ENCODE data around the gene HBE1.
"Not testable (repeated sequence)": the region's sequence is repeated elsewhere in the genome, so short reads cannot be mapped to it uniquely, and the experiment has no call there.

Gene HBE1

DNA sequence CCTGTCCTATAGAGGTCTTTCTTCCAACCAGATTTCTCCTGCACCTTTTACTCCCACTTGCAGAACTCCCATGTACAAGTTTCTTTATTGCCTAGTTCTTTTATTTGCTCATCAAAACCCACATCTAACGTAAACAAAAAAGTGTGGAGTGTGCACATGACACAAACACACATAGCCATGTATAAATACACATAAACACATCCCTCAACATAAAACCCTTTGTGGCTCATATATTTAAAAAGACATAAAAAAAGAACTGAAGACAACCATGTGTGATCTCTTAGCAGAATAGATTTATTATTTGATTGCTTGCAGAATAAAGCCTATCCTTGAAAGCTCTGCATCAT, 16.9 kb downstream of the HBE1 start:
- DNase-seq (ENCODE audit: low spot score): no peak

DNA sequence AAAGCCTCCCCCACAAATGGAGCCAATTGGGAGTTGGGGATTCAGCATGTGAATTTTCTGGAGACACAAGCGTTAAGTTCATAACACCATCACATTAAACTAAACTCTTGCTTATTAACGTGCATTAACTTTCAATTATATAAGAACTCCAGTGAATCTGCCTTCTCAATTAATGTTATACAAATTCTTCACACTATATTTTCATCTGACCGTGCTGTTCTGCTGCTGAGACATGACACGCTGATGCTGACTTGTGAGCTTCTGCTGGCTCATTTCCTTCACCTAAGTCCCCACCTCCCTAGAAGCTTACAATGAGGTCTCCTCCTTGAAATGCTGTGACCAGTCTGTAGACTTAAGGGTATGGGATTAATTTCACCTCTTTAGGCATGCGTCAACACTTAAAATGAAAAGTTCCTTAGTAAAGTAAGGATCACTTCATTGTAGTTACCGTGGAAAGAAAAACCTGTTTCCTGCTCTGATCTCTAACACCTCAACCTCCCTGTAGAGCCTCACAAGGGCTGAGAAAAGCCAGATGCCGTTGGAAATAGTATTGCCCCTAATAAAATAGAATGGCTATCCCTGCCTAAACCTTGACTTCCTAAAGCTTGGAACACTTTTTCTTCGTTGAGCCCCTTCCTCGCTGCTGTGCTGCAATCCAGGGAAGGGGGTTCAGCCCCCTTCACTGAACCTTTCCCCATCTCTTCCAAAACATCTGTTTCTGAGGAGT, 17.4 kb downstream of the HBE1 start:
- no peak for DNase-seq (ENCODE audit: low spot score)

DNA sequence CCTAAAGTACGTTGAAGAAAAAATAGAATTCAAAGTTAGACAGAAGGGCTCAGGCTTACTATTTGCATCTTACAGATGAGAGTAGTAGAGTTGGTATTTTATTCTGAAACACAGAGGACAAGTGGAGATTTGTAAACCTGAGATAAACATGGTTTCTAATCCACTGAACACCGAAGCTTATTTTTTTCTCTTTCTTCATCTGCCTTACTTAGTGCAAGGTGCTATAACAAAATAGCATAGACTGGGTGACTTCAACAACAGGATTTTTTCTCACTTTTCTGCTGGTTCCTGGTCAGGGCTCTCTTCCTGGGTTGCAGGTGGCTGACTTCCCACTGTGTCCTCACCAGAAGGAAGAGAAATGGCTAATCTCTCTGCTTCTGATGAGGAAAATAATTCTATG, 18.0 kb downstream of the HBE1 start:
- no peak for DNase-seq (ENCODE audit: low spot score)

GRCh38 chr11:5250543-5251204, 19.1 kb downstream of the HBE1 start:
- DNase-seq (ENCODE audit: low spot score): no peak

GRCh38 chr11:5249807-5250396, 19.8 kb downstream of the HBE1 start, which contains the start of gene HBG1:
Gene HBG1 (minus strand): TSS chr11:5249857. CDS start chr11:5249804, 53 bp downstream.
- not testable (repeated sequence) for DNase-seq (ENCODE audit: low spot score)

DNA sequence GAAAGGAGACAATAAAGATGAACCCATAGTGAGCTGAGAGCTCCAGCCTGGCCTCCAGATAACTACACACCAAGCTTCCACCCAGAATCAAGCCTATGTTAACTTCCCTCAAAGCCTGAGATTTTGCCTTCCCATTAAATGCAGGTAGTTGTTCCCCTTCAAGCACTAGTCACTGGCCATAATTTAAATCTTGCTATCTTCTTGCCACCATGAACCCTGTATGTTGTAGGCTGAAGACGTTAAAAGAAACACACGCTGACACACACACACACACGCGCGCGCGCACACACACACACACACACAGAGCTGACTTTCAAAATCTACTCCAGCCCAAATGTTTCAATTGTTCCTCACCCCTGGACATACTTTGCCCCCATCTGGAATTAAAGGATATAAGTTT, 21.2 kb downstream of the HBE1 start:
- not testable (repeated sequence) for DNase-seq (ENCODE audit: low spot score)

DNA sequence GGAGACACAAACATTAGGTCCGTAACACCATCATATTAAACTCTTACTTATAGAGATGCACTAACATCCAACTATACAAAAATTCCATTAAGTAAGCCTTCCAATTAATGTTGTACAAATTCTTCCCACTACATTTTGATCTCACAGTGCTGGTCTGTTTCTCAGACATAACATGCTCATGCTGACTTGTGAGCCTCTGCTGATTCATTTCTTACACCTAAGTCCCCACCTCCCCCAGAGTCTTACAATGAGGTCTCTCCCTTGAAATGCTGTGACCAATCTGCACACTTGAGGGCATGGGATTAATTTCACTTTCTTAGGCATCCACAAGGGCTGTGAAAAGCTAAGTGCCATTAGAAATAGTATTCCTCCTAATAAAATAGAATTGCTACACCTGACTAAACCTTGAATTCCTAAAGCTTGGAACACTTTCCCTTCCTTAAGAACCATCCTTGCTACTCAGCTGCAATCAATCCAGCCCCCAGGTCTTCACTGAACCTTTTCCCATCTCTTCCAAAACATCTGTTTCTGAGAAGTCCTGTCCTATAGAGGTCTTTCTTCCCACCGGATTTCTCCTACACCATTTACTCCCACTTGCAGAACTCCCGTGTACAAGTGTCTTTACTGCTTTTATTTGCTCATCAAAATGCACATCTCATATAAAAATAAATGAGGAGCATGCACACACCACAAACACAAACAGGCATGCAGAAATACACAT, 22.1 kb downstream of the HBE1 start:
- no peak for DNase-seq (ENCODE audit: low spot score)

DNA sequence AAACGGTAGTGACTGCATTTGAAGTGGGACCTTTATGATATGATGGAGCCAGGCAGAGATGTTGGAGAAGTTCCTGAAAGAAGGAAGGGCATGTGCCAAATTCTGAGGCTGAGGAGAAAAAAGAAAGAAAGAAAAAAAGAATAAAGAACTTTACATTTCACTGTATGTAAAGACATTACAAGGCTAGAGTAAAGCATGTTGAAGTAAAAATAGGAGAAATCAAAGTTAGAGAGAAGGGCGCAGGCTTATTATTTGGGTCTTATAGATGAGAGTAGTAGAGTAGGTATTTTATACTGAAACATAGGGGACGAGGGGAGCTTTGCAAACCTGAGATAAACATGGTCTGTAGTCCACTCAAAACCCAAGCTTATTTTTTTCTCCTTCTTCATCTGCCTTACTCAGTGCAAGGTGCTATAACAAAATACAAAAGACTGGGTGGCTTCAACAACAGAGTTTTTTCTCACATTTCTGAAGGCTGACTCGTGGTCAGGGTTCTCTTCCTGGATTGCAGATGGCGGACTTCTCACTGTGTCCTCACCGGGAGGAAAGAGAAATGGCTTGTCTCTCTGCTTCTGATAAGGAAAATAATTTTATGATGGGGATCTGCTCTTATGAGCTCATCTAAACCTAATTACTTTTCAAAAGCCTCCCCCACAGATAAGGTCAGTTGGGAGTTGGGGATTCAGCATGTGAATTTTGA, 22.8 kb downstream of the HBE1 start:
- no peak for DNase-seq (ENCODE audit: low spot score)

GRCh38 chr11:5245155-5245554, 24.6 kb downstream of the HBE1 start:
- no peak for DNase-seq (ENCODE audit: low spot score)

DNA sequence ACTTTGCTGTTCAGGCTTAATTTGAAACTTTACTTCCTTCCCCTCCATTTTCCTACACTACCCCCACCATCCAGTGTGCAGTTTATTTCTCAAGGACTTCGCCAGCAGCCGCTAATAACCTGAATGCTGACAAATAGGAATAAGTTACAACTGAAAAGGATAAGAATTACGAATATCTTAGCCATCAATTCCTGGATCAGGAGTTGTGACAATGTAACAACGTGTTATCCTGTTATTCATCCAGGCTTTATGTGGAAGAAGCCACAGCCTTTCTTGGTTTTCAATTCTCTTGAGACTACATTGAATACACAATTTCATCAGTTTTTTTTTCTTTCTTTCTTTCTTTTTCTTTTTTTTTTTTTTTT, 25.9 kb downstream of the HBE1 start:
- DNase-seq (ENCODE audit: low spot score): no peak

DNA sequence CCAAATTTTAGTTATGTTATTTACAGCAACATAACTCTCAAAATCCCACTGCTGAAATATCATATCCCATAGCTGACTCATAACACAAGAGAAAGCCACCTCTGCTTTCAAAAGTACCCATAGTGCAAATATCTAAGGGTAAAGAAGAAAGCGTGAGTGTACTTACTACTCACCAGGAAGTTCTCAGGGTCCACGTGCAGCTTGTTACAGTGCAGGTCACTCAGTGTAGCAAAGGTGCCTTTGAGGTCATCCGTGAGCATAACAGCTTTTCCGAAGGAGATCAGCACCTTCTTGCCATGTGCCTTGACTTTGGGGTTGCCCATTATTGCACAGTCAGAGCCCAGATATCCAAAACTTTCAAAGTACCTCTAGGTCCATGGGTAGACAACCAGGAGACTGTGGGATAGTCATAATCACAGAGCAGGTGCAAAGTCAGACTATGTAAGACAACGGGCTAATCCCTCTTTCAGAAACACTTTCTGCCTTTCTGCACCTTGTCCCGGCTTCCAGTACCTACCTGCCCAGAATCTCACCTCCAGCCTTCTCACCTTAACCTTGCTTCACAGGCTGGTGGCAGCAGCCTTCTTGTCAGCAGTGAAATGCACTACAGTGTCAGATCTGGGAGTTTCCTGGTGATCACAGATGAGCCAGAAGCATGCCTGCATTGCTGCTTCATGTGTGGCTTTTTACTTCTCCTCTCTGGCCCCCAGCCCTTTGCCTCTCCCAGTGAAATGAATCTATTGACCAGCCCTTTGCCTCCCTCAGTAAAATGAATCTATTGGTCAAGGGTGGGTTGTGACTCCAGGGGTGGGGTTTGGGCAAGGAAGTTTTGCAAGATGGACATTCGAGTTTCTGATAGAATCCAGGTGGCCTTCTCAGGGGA, 26.6 kb downstream of the HBE1 start:
- no peak for DNase-seq (ENCODE audit: low spot score)

GRCh38 chr11:5242208-5242607, 27.5 kb downstream of the HBE1 start:
- no peak for DNase-seq (ENCODE audit: low spot score)

DNA sequence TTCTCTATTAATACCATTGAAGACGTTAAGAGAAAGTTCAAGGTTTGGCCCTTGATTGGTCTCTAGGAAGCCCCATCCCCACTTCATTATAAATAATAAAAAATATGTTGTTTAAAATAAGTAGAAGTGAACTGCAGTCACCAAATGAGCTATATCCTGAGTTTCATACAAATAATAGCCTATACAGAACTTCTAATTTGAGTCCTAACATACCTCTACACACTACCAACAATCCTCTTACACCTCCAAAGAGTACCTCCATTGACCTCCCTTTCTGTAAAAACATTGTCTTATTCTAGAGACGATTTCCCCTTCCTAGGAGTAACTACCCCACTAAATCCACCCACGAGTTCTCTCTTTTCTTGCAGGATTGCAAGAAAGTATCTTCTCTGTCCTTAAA, 28.3 kb downstream of the HBE1 start:
- no peak for DNase-seq (ENCODE audit: low spot score)

DNA sequence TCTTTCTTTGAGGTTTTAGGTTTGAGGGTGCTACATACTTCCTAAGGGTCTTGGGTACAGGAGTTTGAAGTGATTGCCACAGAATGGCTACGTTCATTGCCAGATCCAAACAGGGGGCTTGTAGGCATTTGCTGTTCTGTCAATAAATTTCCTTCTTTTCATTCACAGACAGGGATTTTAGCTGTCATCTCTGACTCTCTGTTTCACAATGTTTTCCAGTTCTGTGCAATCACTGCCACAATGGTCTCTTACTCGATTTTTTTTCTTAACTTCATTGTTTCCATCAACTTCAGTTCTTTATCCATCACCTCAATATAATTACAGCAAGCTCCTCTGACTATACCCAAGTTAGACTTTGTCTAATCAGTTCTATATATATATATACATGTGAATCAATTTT, 29.3 kb downstream of the HBE1 start:
- DNase-seq (ENCODE audit: low spot score): no peak

- DNase-seq (ENCODE audit: low spot score): no peak
Observed at GRCh38 chr11:5240056-5240455, 29.7 kb downstream of the HBE1 start.

DNA sequence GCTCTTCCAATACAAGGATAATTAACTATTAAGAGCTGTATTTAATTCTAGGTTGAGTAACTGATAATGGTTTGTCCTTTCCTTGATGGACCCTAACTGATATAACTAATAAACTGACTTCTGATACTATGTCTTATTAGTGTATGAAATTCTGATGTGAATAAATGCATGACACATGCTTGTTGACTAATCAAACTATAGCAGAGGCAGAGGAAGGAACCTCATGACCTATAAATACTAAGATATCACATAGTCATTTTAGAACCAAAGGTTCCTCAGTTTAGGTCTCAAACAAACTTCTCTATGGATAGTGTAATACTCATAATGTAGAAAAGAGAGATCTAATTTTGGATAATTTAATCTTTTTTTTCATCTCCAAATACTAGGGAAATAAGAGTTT, 30.7 kb downstream of the HBE1 start:
- no peak for DNase-seq (ENCODE audit: low spot score)

DNA sequence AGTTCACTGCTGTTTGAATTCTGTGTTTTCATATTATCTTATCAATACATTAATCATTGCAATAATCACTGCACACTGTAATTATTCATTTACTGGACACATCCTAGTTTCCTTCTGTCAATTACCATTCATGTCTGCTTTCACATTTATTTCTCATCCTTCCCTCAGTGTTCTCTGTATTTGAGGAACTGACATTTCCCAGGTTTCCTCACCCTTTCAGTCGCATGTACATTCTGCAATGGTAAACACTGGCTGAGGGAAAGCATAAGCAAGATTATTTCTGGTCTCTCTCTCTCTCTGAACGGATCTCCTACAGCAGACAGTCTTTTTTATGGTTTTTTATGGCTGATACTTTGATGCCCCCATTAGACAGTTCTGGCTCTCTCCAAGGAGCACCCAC, 31.3 kb downstream of the HBE1 start:
- no peak for DNase-seq (ENCODE audit: low spot score)

GRCh38 chr11:5237420-5237819, 32.3 kb downstream of the HBE1 start:
- no peak for DNase-seq (ENCODE audit: low spot score)

GRCh38 chr11:5235364-5236095, 34.2 kb downstream of the HBE1 start:
- DNase-seq (ENCODE audit: low spot score): no peak

DNA sequence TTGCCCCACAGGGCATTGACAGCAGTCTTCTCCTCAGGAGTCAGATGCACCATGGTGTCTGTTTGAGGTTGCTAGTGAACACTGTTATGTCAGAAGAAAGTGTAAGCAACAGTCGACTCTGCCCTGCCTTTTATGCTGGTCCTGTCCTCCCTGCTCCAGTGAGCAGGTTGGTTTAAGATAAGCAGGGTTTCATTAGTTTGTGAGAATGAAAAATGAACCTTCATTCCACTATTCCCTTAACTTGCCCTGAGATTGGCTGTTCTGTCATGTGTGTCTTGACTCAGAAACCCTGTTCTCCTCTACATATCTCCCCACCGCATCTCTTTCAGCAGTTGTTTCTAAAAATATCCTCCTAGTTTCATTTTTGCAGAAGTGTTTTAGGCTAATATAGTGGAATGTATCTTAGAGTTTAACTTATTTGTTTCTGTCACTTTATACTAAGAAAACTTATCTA, 35.3 kb downstream of the HBE1 start, which contains the start of gene HBD:
Gene HBD, minus strand, starts transcription at position 103 of the 454 bp plus-strand sequence. Its CDS starts 50 bp downstream, at position 53.
- DNase-seq (ENCODE audit: low spot score): peak; percentile 18
